H9 (cell line): ENCODE results near the gene CEACAM5. TPM values are rescaled to one million over a fixed set of nuclear protein-coding genes. Genes with fewer than 3 reads are reported as not detected.

Experiments used
- DNase-seq: peaks from one replicate; pipeline ENCODE4 v3.0.0-alpha.2; 2017
- H2AFZ ChIP-seq: one replicate; pipeline ENCODE4 v1.6.1; 2013; ENCODE audit warnings: mild to moderate bottlenecking, low read length, control low read depth, moderate library complexity
- H2AK5ac ChIP-seq: 2 replicates; pipeline ENCODE4 v1.6.1; 2013; ENCODE audit warnings: low read length, control low read depth, mixed read lengths; ENCODE audit not compliant: insufficient read length
- H2BK120ac ChIP-seq: one replicate; pipeline ENCODE4 v1.6.1; 2013; ENCODE audit warnings: low read depth, mild to moderate bottlenecking, low read length, control low read depth, inconsistent platforms; ENCODE audit not compliant: poor library complexity, severe bottlenecking
- H2BK12ac ChIP-seq: 2 replicates; pipeline ENCODE4 v1.6.1; 2013; ENCODE audit warnings: low read length, control low read depth, mixed read lengths, low read depth; ENCODE audit not compliant: insufficient read length
- H2BK15ac ChIP-seq: 2 replicates; pipeline ENCODE4 v1.6.1; 2013; ENCODE audit warnings: low read depth, low read length, control low read depth
- H2BK20ac ChIP-seq: one replicate; pipeline ENCODE4 v1.6.1; 2013; ENCODE audit warnings: low read depth, mild to moderate bottlenecking, low read length, control low read depth, inconsistent platforms; ENCODE audit not compliant: poor library complexity, severe bottlenecking
- H2BK5ac ChIP-seq: 2 replicates; pipeline ENCODE4 v1.6.1; 2013; ENCODE audit warnings: low read length, control low read depth, mixed read lengths; ENCODE audit not compliant: insufficient read length
- H3K14ac ChIP-seq: 2 replicates; pipeline ENCODE4 v1.6.1; 2013; ENCODE audit warnings: low read length, control low read depth; ENCODE audit not compliant: insufficient read depth
- H3K18ac ChIP-seq: 2 replicates; pipeline ENCODE4 v1.6.1; 2013; ENCODE audit warnings: low read depth, mild to moderate bottlenecking, mixed read lengths, low read length, control low read depth; ENCODE audit not compliant: insufficient read length
- H3K23ac ChIP-seq: 2 replicates; pipeline ENCODE4 v1.6.1; 2013; ENCODE audit warnings: low read length, control low read depth, mixed read lengths, low read depth; ENCODE audit not compliant: insufficient read length
- H3K23me2 ChIP-seq: 2 replicates; pipeline ENCODE4 v1.6.1; 2013; ENCODE audit warnings: low read depth, mild to moderate bottlenecking, mixed read lengths, low read length, control low read depth; ENCODE audit not compliant: insufficient read length, poor library complexity, severe bottlenecking
- H3K27ac ChIP-seq: 2 replicates; pipeline ENCODE4 v1.5.1; 2013; ENCODE audit warnings: low read length, control low read depth, mixed read lengths, low read depth; ENCODE audit not compliant: insufficient read length
- H3K27me3 ChIP-seq: 2 replicates; pipeline ENCODE4 v1.6.1; 2013; ENCODE audit warnings: low read length, control low read depth, inconsistent platforms; ENCODE audit not compliant: insufficient read depth
- H3K4ac ChIP-seq: 2 replicates; pipeline ENCODE4 v1.6.1; 2013; ENCODE audit warnings: low read depth, mild to moderate bottlenecking, control low read depth, inconsistent platforms, low read length, moderate library complexity
- H3K4me1 ChIP-seq: 2 replicates; pipeline ENCODE4 v1.6.1; 2013; ENCODE audit warnings: low read length, control low read depth, inconsistent platforms; ENCODE audit not compliant: insufficient read depth
- H3K4me2 ChIP-seq: 2 replicates; pipeline ENCODE4 v1.6.1; 2013; ENCODE audit warnings: low read length, control low read depth, mixed read lengths; ENCODE audit not compliant: insufficient read length, insufficient read depth
- H3K56ac ChIP-seq: 2 replicates; pipeline ENCODE4 v1.6.1; 2013; ENCODE audit warnings: low read depth, mild to moderate bottlenecking, mixed read lengths, low read length, control low read depth; ENCODE audit not compliant: insufficient read length
- H3K79me1 ChIP-seq: 2 replicates; pipeline ENCODE4 v1.6.1; 2013; ENCODE audit warnings: low read depth, mild to moderate bottlenecking, moderate library complexity, low read length, control low read depth, inconsistent platforms; ENCODE audit not compliant: insufficient read depth, poor library complexity, severe bottlenecking
- H3K79me2 ChIP-seq: 2 replicates; pipeline ENCODE4 v1.6.1; 2013; ENCODE audit warnings: low read length, control low read depth, inconsistent platforms; ENCODE audit not compliant: insufficient read depth
- H3K9ac ChIP-seq: 2 replicates; pipeline ENCODE4 v1.6.1; 2013; ENCODE audit warnings: low read length, control low read depth, mixed read lengths; ENCODE audit not compliant: insufficient read length; ENCODE audit errors: extremely low read depth
- H3K9me3 ChIP-seq: one replicate; pipeline ENCODE4 v1.6.1; 2013; ENCODE audit warnings: low read depth, low read length, inconsistent platforms; ENCODE audit not compliant: control insufficient read depth
- H3T11ph ChIP-seq: one replicate; pipeline ENCODE4 v1.6.1; 2013; ENCODE audit warnings: mild to moderate bottlenecking, low read length, control low read depth, inconsistent platforms
- H4K20me1 ChIP-seq: one replicate; pipeline ENCODE4 v1.6.1; 2013; ENCODE audit not compliant: control insufficient read depth, insufficient read length, insufficient read depth
- H4K5ac ChIP-seq: 2 replicates; pipeline ENCODE4 v1.6.1; 2013; ENCODE audit warnings: low read depth, mild to moderate bottlenecking, mixed read lengths, low read length, control low read depth; ENCODE audit not compliant: insufficient read length
- H4K8ac ChIP-seq: replicated peaks from 2 replicates; pipeline ENCODE4 v1.6.1; 2013; ENCODE audit warnings: low read length, control low read depth, mixed read lengths, low read depth; ENCODE audit not compliant: insufficient read length
- H4K91ac ChIP-seq: 2 replicates; pipeline ENCODE4 v1.6.1; 2013; ENCODE audit warnings: low read depth, mild to moderate bottlenecking, moderate library complexity, mixed read lengths, low read length, control low read depth; ENCODE audit not compliant: insufficient read length
- H3K27ac Mint-ChIP-seq, 3 experiments: 2 replicates in 2 of 3; 3 replicates in 1 of 3; pipeline ENCODE4 v1.8.0; 2020 to 2021; ENCODE audit warnings: mixed read lengths in 3 of 3, mild to moderate bottlenecking in 1 of 3, moderate library complexity in 1 of 3
- H3K27me3 Mint-ChIP-seq: 2 replicates; pipeline ENCODE4 v1.8.0; 2021; ENCODE audit warnings: low read depth, mild to moderate bottlenecking, moderate library complexity, mixed read lengths
- H3K36me3 Mint-ChIP-seq, 3 experiments: 2 replicates in 2 of 3; 3 replicates in 1 of 3; pipeline ENCODE4 v1.8.0; 2020 to 2021; ENCODE audit warnings: low read depth in 3 of 3, mixed read lengths in 3 of 3; ENCODE audit not compliant: insufficient read depth in 1 of 3
- H3K4me1 Mint-ChIP-seq, 2 experiments: 2 replicates each; pipeline ENCODE4 v1.8.0; 2020; ENCODE audit warnings: mixed read lengths in 2 of 2
- H3K4me3 Mint-ChIP-seq, 2 experiments: 2 replicates in 1 of 2; 3 replicates in 1 of 2; pipeline ENCODE4 v1.8.0; 2020 to 2021; ENCODE audit warnings: mild to moderate bottlenecking in 2 of 2, mixed read lengths in 2 of 2, moderate library complexity in 1 of 2
- H3K9me3 Mint-ChIP-seq, 2 experiments: 2 replicates in 1 of 2; 3 replicates in 1 of 2; pipeline ENCODE4 v1.8.0; 2020; ENCODE audit warnings: mild to moderate bottlenecking in 2 of 2, mixed read lengths in 2 of 2, moderate library complexity in 1 of 2
- WGBS: extraction: QIAGEN DNeasy Blood & Tissue Kit; methylation state at CpG from one replicate; pipeline ENCODE4 v1.1.7; 2013; ENCODE audit warnings: missing lambda C conversion rate, low lambda C conversion rate, mixed read lengths; ENCODE audit not compliant: insufficient read length; ENCODE audit errors: extremely low coverage; 5-methylcytosine and 5-hydroxymethylcytosine counted together
- total RNA-seq: library from RNA; stranded (reverse); gene quantifications from 2 replicates; pipeline ENCODE4 v1.2.1, GENCODE V29; 2021
- TF ChIP-seq, protein P1 (sequence below): fragments of 200-600 bp; sonication (generic); conservative IDR thresholded peaks from 3 replicates; pipeline ENCODE4 v1.8.0; 2021; ENCODE audit warnings: antibody characterized with exemption, mild to moderate bottlenecking

The CEACAM5 gene
- total RNA-seq, 1 experiment from 2014 or later, result not detected

DNA sequence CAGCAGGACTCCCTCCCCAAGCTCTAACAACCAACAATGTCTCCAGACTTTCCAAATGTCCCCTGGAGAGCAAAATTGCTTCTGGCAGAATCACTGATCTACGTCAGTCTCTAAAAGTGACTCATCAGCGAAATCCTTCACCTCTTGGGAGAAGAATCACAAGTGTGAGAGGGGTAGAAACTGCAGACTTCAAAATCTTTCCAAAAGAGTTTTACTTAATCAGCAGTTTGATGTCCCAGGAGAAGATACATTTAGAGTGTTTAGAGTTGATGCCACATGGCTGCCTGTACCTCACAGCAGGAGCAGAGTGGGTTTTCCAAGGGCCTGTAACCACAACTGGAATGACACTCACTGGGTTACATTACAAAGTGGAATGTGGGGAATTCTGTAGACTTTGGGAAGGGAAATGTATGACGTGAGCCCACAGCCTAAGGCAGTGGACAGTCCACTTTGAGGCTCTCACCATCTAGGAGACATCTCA is 6.2 kb upstream of the CEACAM5 start:
- Mint-ChIP-seq H3K4me3 (no peak overlapping the region), H3K9me3 (peaks cover 74 to 92% of the 10 kb centered on the region in 2 experiments), H3K27ac (no peak overlapping the region), H3K4me1 (no peaks in the 10 kb centered on the region), H3K27me3 (peaks cover 2% of the 10 kb centered on the region), H3K36me3 (peaks cover 4 to 29% (median 8%) of the 10 kb centered on the region in 3 experiments; a peak in 5 of 7 replicates)
- Histone ChIP-seq H3K4me2 (no peak overlapping the region), H2BK12ac (no peak overlapping the region), H3K56ac (no peak overlapping the region), H2BK20ac (no peak overlapping the region), H3K9ac (no peak overlapping the region), H3K9me3 (peaks cover 26% of the 10 kb centered on the region), H4K20me1 (no peaks in the 10 kb centered on the region), H3K23ac (no peak overlapping the region), H3T11ph (no peak overlapping the region), H2AK5ac (no peak overlapping the region), H3K4me1 (no peaks in the 10 kb centered on the region), H2BK120ac (no peak overlapping the region), H2AFZ (no peak overlapping the region), H3K23me2 (no peaks in the 10 kb centered on the region), H2BK5ac (no peak overlapping the region), H3K27ac (no peak overlapping the region), H3K18ac (no peak overlapping the region), H3K4ac (no peak overlapping the region), H3K79me1 (no peaks in the 10 kb centered on the region), H3K79me2 (no peaks in the 10 kb centered on the region), H4K5ac (no peak overlapping the region), H3K27me3 (no peaks in the 10 kb centered on the region), H3K14ac (no peak overlapping the region), H4K8ac (no peak overlapping the region), H2BK15ac (no peak overlapping the region), H4K91ac (no peak overlapping the region)
- no peak for DNase-seq
- TF ChIP-seq, protein P1, sequence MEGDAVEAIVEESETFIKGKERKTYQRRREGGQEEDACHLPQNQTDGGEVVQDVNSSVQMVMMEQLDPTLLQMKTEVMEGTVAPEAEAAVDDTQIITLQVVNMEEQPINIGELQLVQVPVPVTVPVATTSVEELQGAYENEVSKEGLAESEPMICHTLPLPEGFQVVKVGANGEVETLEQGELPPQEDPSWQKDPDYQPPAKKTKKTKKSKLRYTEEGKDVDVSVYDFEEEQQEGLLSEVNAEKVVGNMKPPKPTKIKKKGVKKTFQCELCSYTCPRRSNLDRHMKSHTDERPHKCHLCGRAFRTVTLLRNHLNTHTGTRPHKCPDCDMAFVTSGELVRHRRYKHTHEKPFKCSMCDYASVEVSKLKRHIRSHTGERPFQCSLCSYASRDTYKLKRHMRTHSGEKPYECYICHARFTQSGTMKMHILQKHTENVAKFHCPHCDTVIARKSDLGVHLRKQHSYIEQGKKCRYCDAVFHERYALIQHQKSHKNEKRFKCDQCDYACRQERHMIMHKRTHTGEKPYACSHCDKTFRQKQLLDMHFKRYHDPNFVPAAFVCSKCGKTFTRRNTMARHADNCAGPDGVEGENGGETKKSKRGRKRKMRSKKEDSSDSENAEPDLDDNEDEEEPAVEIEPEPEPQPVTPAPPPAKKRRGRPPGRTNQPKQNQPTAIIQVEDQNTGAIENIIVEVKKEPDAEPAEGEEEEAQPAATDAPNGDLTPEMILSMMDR, result no peak
- no CpG with 5 or more reads among the region's 3 CpGs for WGBS
